Ovary (tissue), 3 donors: ENCODE data around the gene CACNA1H.

Experiments used
- EP300 ChIP-seq: sonication (generic); formaldehyde crosslinking; IDR thresholded peaks from one replicate; pipeline ENCODE4 v1.6.1; 2017; ENCODE audit warnings: antibody characterized with exemption
- POLR2A ChIP-seq: fragments of 450-650 bp; IDR thresholded peaks from one replicate; pipeline ENCODE4 v1.6.1; 2017; ENCODE audit warnings: antibody characterized with exemption, mild to moderate bottlenecking, moderate library complexity
- TF ChIP-seq, protein P1 (sequence below), 3 donors: fragments of 450-650 bp in 2 of 3; fragments of 200-600 bp in 1 of 3; IDR thresholded peaks; one replicate each; pipeline versions ENCODE4 v1.5.1 to v1.8.0; 2016 to 2022; ENCODE audit warnings: antibody characterized with exemption in 3 of 3, mild to moderate bottlenecking in 1 of 3
- donor health status: DM: no; HTN: no; CAD: no.

DNA sequence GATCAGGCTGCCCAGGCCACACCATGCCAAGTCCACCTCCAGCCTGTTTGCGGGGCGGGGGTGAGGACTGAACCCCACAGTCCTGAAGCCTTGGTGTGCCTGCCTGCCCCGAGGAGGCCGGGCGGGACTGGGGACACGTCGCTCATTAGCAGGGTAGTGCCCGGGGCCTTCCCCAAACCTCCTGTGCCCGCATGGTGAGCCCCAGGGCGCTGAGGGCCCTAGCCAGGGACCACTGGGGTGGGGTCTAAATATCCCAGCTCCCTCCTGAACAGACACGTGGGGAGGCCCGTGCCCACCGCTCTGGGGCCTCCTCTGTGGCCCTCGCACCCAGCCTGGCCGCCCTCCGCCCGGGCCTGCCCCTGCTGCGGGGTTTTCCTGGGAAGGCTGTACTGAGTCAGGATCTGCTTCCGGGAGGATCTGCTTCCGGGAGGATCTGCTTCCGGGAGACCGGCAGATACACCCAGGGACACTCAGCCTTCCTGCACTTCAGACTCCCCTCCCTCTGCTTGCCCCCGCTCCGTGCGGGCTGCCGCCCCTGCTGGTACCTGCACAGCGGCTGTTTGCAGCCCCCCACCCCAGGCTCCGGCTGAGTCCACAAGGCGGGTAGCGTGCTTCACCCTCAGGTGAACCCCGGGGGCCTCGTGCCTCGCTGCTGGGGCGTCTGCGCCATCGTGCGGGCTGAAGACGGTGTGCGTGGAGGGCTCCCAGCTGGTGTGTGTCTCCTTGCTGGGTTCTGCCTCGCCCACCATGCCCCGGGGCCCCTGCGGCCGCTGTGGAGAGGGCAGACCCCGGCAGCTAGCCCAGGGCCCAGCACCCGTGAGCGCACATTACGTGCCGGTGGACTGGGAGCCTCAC, 23.6 kb upstream of the CACNA1H start:
- TF ChIP-seq, protein P1, sequence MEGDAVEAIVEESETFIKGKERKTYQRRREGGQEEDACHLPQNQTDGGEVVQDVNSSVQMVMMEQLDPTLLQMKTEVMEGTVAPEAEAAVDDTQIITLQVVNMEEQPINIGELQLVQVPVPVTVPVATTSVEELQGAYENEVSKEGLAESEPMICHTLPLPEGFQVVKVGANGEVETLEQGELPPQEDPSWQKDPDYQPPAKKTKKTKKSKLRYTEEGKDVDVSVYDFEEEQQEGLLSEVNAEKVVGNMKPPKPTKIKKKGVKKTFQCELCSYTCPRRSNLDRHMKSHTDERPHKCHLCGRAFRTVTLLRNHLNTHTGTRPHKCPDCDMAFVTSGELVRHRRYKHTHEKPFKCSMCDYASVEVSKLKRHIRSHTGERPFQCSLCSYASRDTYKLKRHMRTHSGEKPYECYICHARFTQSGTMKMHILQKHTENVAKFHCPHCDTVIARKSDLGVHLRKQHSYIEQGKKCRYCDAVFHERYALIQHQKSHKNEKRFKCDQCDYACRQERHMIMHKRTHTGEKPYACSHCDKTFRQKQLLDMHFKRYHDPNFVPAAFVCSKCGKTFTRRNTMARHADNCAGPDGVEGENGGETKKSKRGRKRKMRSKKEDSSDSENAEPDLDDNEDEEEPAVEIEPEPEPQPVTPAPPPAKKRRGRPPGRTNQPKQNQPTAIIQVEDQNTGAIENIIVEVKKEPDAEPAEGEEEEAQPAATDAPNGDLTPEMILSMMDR (IDR thresholded peaks at IDR 0.05): no peak
- TF ChIP-seq POLR2A: no peak
- TF ChIP-seq EP300: no peak
